SK-N-MC (cell line): ENCODE measurements around the gene OR2AT4.

Experiments
- EZH2 ChIP-seq: fragments of 200-600 bp; sonication (generic); IDR thresholded peaks from one replicate; pipeline ENCODE4 v1.6.1; 2017; ENCODE audit warnings: antibody characterized with exemption
- FOXP2 ChIP-seq: optimal IDR thresholded peaks from 2 replicates; pipeline ENCODE3; 2011; ENCODE audit warnings: mild to moderate bottlenecking, moderate library complexity; ENCODE audit not compliant: insufficient read depth; ENCODE audit errors: extremely low read length, control extremely low read depth

DNA sequence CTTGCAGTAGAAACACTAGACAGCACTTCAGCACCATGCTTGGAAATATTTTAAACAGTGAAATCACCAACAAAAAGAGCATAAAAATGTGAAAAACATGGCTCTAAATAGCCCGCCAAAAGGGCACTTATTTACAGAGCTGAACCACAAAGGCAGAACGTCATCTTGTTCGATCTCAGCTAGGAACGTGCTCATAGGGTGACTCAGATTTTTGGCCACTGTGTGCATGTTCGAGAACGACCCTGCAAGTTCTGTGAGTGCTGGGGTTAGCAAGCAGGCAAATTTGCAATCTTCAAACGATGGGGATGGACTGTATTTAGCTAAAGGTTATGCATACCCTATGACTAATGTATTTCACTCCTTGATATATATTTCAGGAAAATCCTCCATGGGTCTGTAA is 30.6 kb downstream of the OR2AT4 start:
- TF ChIP-seq EZH2 (no peak), FOXP2 (no peak)
